ENCODE measurements around the gene ANO2.

The ANO2 gene

DNA sequence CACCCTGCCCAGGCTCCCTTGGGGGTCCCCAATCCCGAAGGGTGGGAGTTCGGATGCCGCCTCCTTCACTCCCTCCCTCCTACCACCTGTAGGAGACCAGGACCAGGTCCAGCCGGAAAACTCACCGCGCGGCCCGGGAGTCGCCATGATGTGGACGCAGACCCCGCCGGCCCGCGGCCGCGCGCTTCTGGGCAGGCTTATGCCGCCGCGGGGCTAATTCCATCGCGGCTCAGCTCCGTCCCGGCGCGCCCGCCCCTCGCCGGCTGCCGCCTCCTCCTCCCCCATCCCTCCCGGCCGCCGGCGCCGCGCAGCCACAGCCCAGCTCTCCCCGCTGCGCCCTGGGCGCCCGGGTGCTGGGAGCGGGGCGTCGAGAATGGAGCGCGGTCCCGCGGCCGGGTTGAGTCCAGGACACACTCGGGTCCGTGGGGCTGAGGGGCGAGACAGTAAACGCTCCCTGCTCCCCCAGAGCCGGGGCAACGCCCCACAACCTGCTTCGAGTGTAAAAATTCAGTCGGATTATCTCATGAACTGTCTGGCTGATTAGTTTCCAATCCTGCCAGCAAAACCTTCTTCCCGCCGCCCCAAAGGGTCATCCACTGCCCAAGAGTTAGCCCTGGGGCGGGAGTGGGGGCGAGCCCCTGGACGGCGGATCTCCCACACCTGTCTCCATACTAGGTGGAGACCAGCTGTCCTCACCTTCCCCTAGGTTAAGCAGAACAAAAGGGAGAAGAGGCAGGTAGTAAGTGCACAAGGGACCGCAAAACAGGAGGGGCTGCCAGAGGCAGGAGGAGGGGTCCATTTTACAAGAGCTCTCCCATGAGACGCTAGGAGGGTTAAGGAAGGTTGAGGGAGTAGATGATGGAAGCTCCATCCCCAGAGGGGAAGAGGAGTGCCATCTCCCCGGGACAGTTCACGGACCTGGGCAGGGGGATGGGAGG lies at the start of gene ANO2:
ANO2 (minus strand) TSS at position 189 of the 938 bp plus-strand sequence; CDS start at position 147, 42 bp downstream.
- no peak for DNase-seq

DNA sequence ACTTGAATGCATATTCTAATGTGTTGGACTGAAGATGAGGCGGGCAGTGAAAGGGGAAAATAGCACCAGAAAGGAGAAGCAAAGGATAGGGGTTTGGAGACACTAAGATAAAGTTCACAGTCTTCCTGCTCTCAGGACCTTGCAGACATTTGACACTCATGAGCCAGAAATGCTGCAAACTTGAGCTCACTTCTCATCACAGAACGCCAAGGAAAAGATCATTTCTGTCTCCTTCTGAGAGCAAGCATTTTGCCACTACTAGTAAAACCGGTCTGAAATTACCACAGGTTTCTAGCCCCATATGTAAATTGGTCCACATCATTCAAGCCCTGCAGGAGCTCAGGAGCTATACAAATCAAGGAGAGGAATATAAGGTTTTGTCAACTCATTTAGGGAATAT lies 44.6 kb upstream of the ANO2 start:
- DNase-seq: no peak

DNA sequence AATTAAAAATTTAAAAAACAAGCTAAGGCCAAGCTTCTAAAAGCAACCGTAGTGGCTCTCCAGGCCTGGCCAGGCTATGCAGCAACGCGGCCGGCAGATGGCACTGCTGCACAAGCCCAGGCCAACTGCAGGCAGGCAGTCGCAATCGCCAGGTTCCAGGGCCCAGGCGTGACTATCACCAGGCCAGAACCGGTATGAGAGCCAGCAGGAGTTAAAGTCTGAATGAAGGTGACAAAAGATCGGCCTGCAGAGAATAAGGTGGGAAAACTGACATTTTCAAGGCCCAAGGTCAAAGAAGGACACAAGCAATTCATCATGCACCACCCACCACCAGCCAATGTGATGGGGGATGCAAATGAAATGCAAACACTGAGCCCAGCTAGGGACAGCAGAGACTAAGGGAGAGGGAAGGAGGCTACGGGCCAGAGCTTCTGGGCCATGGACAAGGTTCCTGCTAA lies 43.6 kb upstream of the ANO2 start:
- DNase-seq: peak; percentile 66

DNA sequence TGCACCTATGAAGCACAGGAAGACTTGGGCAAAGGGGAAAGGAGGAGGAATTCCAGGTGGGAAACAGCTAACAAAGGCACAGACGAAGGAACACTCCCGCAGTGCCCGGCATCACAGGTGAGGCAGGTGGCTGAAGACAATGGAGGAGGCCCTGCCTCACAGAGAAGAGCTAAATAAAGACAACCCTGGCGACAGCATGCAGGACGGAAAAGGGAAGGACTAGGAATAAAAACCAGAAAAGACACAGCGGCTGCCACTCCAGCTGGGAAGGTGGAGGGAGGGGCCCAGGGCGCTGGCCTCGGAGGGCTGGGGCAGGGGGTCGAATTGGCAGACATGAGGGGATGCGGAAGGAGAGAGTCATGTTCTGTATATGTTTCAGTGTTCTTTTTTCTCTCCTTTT lies 43.0 kb upstream of the ANO2 start:
- no peak for DNase-seq

- DNase-seq: no peak
Observed at GRCh38 chr12:5987573-5987972, 42.5 kb upstream of the ANO2 start.

GRCh38 chr12:5985471-5985870 lies 40.4 kb upstream of the ANO2 start:
- no peak for DNase-seq

- no peak for DNase-seq
Observed at GRCh38 chr12:5984873-5985272, 39.8 kb upstream of the ANO2 start.

DNA sequence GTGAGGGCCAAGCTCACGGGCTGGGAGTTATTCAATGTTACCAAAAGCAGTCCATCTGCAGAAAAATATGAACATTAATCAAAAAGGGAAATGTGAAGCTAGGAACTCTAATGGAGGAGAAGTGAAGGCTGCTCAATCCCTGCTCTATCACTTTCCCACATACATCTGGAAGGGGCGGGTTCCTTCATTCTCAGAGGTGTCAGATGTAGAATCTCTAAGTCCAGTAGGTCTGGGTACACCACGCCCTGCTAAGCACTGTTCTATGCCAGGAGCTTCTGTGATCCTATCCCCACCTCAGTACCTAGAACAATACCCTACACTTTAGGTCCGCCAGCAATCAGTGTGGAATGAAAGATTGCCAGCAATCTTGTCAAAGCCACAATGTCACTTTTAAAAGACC lies 37.0 kb upstream of the ANO2 start:
- DNase-seq: no peak

DNA sequence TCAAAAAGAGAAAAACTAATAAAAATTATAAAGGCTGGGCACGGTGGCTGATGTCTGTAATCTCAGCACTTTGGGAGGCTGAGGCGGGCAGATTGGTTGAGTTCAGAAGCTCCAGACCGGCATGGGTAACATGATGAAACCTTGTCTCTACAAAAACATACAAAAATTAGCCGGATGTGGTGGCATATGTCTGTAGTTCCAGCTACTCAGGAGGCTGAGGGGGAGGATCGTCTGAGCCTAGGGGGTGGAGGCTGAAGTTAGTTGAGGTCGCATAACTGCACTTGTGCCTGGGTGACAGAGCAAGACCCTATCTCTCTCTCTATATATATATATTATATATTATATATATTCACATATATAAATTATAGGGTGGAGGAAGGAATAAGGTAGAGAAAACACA lies 32.5 kb upstream of the ANO2 start:
- DNase-seq: no peak

GRCh38 chr12:5976711-5977110 lies 31.7 kb upstream of the ANO2 start:
- DNase-seq: no peak

- no peak for DNase-seq
Observed at GRCh38 chr12:5976196-5976595, 31.1 kb upstream of the ANO2 start.

DNA sequence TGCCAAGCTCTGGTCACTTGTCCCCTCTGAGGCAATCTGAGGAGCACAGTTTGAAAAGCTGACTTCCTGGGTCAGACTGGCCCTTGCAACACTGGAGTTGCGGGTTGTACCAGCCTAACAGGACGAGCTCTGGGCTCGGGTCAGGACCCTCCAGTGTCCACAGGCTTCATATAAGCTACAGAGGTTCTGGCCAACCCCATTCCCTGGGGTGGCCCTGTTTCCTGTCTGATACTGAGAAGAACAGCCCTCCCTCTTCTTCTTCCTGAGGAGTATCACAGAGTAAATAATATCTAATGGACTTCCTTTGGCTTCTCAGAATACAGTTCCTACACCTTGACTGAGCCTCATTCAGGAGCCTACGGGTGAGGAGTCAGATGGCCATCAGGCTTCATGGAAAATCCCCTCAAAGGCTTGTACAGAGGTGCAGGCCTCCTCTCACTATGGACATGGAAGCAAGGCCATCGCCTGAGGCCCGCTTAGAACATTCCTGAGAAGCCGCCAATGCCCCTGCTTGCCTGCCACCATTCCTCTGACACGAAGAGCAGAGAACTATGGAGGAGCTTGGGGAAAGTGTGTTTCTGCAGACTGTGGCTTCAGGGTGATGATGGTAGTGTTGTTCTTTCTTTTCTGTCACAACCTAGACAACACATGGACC lies 28.5 kb upstream of the ANO2 start:
- no peak for DNase-seq

- no peak for DNase-seq
Observed at GRCh38 chr12:5972387-5972786, 27.3 kb upstream of the ANO2 start.

- DNase-seq: no peak
Observed at GRCh38 chr12:5971194-5971850, 26.3 kb upstream of the ANO2 start.

DNA sequence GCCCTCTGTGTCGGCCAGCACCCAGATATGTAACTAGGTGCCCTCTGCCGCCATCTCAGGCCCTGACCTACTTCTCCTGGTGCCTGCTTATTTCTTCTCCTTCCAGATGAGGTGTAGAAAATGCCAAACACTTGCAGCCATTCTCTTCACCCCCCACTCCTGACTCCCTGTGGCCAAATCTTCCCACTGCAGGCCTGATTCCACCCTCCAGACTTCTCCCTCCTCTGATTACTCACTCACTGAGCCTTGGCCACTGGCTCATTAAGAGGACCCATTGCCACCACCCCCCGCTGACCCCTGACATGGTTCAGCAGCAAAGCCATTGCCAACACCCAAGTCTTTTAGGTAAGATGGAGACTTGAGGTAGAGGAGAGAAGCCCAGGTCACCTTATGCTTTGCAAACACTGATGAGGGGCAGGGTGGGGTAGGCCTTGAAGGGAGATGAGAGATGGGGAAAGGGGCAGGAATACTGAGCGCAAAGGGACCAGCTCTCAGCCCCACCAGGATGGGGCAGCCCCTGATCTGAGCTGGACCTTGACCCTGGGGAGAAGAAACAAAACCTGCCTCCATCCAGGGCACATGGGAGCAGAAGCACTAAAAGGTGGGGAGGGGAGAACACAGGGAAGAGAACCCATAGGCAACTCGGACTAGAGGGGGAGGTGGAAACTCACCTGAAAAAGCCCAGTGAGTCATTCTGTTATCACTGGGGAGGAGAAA lies 25.1 kb upstream of the ANO2 start:
- no peak for DNase-seq

GRCh38 chr12:5969156-5969973 lies 24.3 kb upstream of the ANO2 start:
- no peak for DNase-seq

DNA sequence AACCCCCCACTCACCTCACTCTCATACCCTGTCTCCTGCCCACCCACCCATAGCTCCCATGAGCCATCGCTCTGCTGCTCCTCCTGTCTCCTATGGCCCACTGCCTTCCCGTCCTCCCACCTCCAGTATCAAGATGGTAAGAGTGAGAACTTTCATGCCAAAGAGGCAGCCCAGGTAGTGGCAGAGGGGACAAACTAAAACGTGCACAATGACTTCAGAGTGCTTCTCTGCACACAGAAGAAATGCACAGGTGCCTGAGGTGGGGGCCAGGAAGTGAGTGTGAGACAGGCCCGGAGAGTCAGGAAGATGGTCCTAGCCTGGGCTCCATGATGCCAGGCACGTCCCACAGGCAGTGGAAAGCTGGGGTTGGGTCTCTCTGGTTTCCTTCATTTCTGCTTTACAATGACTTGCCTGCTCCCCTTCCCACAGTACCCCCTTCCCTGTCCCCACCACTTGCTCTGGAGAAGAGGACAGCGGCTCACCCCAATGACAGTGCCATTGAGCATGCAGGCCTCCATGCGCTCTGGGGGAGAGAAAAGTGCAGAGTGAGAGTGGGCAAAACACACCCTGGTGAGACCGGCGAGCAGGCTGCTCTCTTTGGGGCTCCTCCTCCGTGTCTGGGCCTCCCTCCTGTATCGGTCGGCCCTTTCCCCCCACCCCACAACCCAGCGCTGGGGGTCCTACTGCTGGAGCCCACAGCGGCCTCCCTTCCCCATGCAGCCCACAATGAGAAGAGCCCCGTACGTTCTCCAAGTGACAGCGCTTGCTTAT lies 22.8 kb upstream of the ANO2 start:
- DNase-seq: no peak

GRCh38 chr12:5966486-5967095 lies 21.5 kb upstream of the ANO2 start:
- no peak for DNase-seq

GRCh38 chr12:5965950-5966383 lies 20.9 kb upstream of the ANO2 start:
- peak; percentile 34 for DNase-seq
